ENCODE measurements around the gene TRIM7. TPM values are rescaled to one million over a fixed set of nuclear protein-coding genes. Genes with fewer than 3 reads are reported as not detected.
A peak's percentile ranks its signal among the peaks of the same experiment; 100 is the strongest.
"Not testable (repeated sequence)": the region's sequence is repeated elsewhere in the genome, so short reads cannot be mapped to it uniquely, and the experiment has no call there.

Gene TRIM7
- total and polyA plus RNA-seq, 7 donors = 0.55 to 5.3 (median 1.2) TPM

GRCh38 chr5:181166812-181167733, 37.9 kb downstream of the TRIM7 start:
- peaks cover 9 to 99% (median 77%) of the 10 kb centered on the region in 3 donors for H3K27me3 ChIP-seq
- no peak overlapping the region for H3K4me3 ChIP-seq
- no peak for DNase-seq
- TF ChIP-seq EP300 (IDR thresholded peaks at IDR 0.05) (no peak), POLR2AphosphoS5 (IDR thresholded peaks at IDR 0.05) (no peak), POLR2A (IDR thresholded peaks at IDR 0.05) (no peak), CTCF (IDR thresholded peaks at IDR 0.05) (no peak)
- 30 to 54% methylated on average over 6 of the region's 6 CpGs for WGBS, 2 donors
- H3K4me1 ChIP-seq = peaks cover 0 to 9% (median 7%) of the 10 kb centered on the region in 4 donors
- H3K27ac ChIP-seq = no peak overlapping the region
- H3K9me3 ChIP-seq = no peaks in the 10 kb centered on the region
- H3K36me3 ChIP-seq = no peaks in the 10 kb centered on the region
- intact Hi-C loops (cut with DNase I) = no loop called here

GRCh38 chr5:181164076-181164952, 40.7 kb downstream of the TRIM7 start:
- intact Hi-C loops (cut with DNase I) = no loop called here
- peaks cover 0 to 71% (median 50%) of the 10 kb centered on the region in 3 donors for H3K27me3 ChIP-seq

GRCh38 chr5:181163487-181164075, 41.4 kb downstream of the TRIM7 start:
- Histone ChIP-seq H3K4me1 (peaks cover 0 to 12% (median 5%) of the 10 kb centered on the region in 4 donors), H3K27me3 (peaks cover 0 to 64% (median 42%) of the 10 kb centered on the region in 3 donors), H3K36me3 (no peaks in the 10 kb centered on the region), H3K9me3 (no peaks in the 10 kb centered on the region), H3K4me3 (no peak overlapping the region), H3K27ac (no peak overlapping the region)
- intact Hi-C loops (cut with DNase I) = no loop called here
- no peak for TF ChIP-seq POLR2A (IDR thresholded peaks at IDR 0.05)
- no peak for TF ChIP-seq CTCF (IDR thresholded peaks at IDR 0.05)
- no peak for TF ChIP-seq POLR2AphosphoS5 (IDR thresholded peaks at IDR 0.05)
- TF ChIP-seq EP300 (IDR thresholded peaks at IDR 0.05) = no peak
- WGBS, 2 donors = 39 to 65% methylated on average over 16 of the region's 16 CpGs
- no peak for DNase-seq

More at GRCh38 chr5:181164076-181164952, 40.7 kb downstream of the TRIM7 start:
- no peak overlapping the region for H3K27ac ChIP-seq
- H3K4me3 ChIP-seq = no peak overlapping the region
- no peak for TF ChIP-seq POLR2A (IDR thresholded peaks at IDR 0.05)
- TF ChIP-seq EP300 (IDR thresholded peaks at IDR 0.05) = no peak
- no peak for TF ChIP-seq CTCF (IDR thresholded peaks at IDR 0.05)
- TF ChIP-seq POLR2AphosphoS5 (IDR thresholded peaks at IDR 0.05) = no peak
- no peaks in the 10 kb centered on the region for H3K9me3 ChIP-seq
- WGBS, 2 donors = 15 to 52% methylated on average over 46 to 51 of the region's 52 CpGs
- H3K36me3 ChIP-seq = no peaks in the 10 kb centered on the region
- H3K4me1 ChIP-seq = peaks cover 0 to 12% (median 5%) of the 10 kb centered on the region in 4 donors
- DNase-seq = no peak

- Histone ChIP-seq H3K4me3 (no peak overlapping the region), H3K27ac (peak overlapping the region in 3 of 4 donors; percentile 10 to 45 (median 34)), H3K9me3 (no peaks in the 10 kb centered on the region), H3K27me3 (peaks cover 0 to 45% (median 23%) of the 10 kb centered on the region in 3 donors), H3K36me3 (no peaks in the 10 kb centered on the region), H3K4me1 (peaks cover 0 to 12% (median 5%) of the 10 kb centered on the region in 4 donors)
- 82 to 86% methylated on average over 4 of the region's 4 CpGs for WGBS, 2 donors
- DNase-seq = no peak
- intact Hi-C loops (cut with DNase I) = no loop called here
- no peak for TF ChIP-seq POLR2AphosphoS5 (IDR thresholded peaks at IDR 0.05)
- TF ChIP-seq CTCF (IDR thresholded peaks at IDR 0.05) = no peak
Observed at GRCh38 chr5:181161534-181162175, 43.3 kb downstream of the TRIM7 start.

GRCh38 chr5:181160755-181161533, 44.1 kb downstream of the TRIM7 start:
- peak; percentile 79 for DNase-seq
- H3K4me3 ChIP-seq = peak overlapping the region in 1 of 4 donors; percentile 37
- intact Hi-C loops (cut with DNase I) = not testable (repeated sequence)

More at GRCh38 chr5:181160755-181161533, 44.1 kb downstream of the TRIM7 start:
- WGBS, 2 donors = 12 to 16% methylated on average over 30 to 31 of the region's 48 CpGs
- Histone ChIP-seq H3K27me3 (peaks cover 0 to 38% (median 16%) of the 10 kb centered on the region in 3 donors), H3K4me1 (peaks cover 0 to 12% (median 5%) of the 10 kb centered on the region in 4 donors), H3K27ac (peak overlapping the region in 3 of 4 donors; percentile 72 to 85 (median 80))
- H3K9me3 ChIP-seq, H3K36me3 ChIP-seq: not testable (repeated sequence)

Measured in sigmoid colon (tissue), 7 donors.